Neural progenitor cell (in vitro differentiated cells): ENCODE measurements around the gene ATP13A3.

ENCODE experiments used
- EZH2 ChIP-seq: fragments of 200-600 bp; sonication (generic); IDR thresholded peaks from 2 replicates; pipeline ENCODE4 v1.6.1; 2017; ENCODE audit warnings: antibody characterized with exemption, mild to moderate bottlenecking, moderate library complexity
- EZH2phosphoT487 ChIP-seq: fragments of 200-600 bp; sonication (generic); IDR thresholded peaks from 2 replicates; pipeline ENCODE4 v1.6.1; 2017; ENCODE audit warnings: antibody characterized with exemption
- TF ChIP-seq, protein P1 (sequence below): fragments of 200-600 bp; sonication (generic); IDR thresholded peaks from 2 replicates; pipeline ENCODE4 v1.5.1; 2017; ENCODE audit warnings: antibody characterized with exemption, mild to moderate bottlenecking

DNA sequence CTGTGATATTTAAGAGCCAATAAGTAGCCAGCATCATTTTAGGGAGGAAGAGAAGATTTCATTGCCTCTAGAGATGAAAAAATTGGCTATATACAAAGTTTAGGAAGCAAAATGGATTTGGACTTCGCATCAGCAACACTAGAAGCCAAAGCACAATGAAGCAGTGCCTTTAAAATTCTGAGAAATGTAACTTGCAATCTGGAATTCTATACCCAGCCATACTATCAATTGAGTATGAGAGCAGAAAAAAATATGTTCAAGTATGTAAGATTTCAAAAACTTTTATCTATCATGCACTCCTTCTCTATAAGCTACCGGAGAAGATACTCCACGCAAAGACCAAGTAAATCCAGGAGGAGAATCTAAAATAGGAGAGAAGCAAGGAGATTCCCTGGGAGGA, 47.4 kb upstream of the ATP13A3 start:
- TF ChIP-seq, protein P1, sequence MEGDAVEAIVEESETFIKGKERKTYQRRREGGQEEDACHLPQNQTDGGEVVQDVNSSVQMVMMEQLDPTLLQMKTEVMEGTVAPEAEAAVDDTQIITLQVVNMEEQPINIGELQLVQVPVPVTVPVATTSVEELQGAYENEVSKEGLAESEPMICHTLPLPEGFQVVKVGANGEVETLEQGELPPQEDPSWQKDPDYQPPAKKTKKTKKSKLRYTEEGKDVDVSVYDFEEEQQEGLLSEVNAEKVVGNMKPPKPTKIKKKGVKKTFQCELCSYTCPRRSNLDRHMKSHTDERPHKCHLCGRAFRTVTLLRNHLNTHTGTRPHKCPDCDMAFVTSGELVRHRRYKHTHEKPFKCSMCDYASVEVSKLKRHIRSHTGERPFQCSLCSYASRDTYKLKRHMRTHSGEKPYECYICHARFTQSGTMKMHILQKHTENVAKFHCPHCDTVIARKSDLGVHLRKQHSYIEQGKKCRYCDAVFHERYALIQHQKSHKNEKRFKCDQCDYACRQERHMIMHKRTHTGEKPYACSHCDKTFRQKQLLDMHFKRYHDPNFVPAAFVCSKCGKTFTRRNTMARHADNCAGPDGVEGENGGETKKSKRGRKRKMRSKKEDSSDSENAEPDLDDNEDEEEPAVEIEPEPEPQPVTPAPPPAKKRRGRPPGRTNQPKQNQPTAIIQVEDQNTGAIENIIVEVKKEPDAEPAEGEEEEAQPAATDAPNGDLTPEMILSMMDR = no peak
- TF ChIP-seq EZH2 (no peak), EZH2phosphoT487 (no peak)
